HepG2 (cell line): Measurements from ENCODE around the gene PTPRC. TPM values are rescaled to one million over a fixed set of nuclear protein-coding genes. Genes with fewer than 3 reads are reported as not detected.

Experiments used
- ATAC-seq: fragments of 200-7000 bp; cut with Tn5 transposase; 3 replicates; pipeline ENCODE4 v1.9.1; 2020; ENCODE audit warnings: mild to moderate bottlenecking, moderate library complexity
- BruUV-seq: library from RNA; stranded (reverse); fragments of 400-500 nt; replicated peaks from 2 replicates; lab custom pipeline; 2021; lab: Mats Ljungman, UMichigan
- CTCF ChIA-PET: fragments of 300-600 bp; formaldehyde crosslinking; extraction: SDS; loops from one replicate; lab custom pipeline; 2021; ENCODE audit warnings: low total read pairs, inconsistent platforms, low intra/inter-chr PET ratio; lab: Yijun Ruan, JAX
- POLR2A ChIA-PET: fragments of 350-600 bp; sonication (Branson Sonifier 250); formaldehyde crosslinking; loops from one replicate; lab custom pipeline; 2020; ENCODE audit warnings: antibody characterized with exemption, inconsistent platforms; lab: Yijun Ruan, JAX
- DNase-seq: peaks from one replicate; pipeline ENCODE4 v3.0.0-alpha.2; 2015; ENCODE audit warnings: low spot score
- FAIRE-seq: peaks from 3 replicates; lab custom pipeline; 2011; peaks lifted over from hg19 to GRCh38; lab: Jason Lieb, UNC
- H2AFZ ChIP-seq: one replicate; pipeline ENCODE4 v1.6.1; 2011; ENCODE audit warnings: low read length, inconsistent platforms
- H3K27ac ChIP-seq: fragments of 300-600 bp; 3 replicates; pipeline ENCODE4 v1.8.0; 2011; ENCODE audit warnings: mixed run types, mild to moderate bottlenecking, mixed read lengths, low read length, inconsistent platforms; ENCODE audit not compliant: insufficient read depth; ENCODE audit errors: extremely low read length
- H3K27me3 ChIP-seq, 2 experiments: fragments of 200-600 bp in 1 of 2; 2 replicates in 1 of 2; 3 replicates in 1 of 2; pipeline versions ENCODE4 v1.6.0 to v1.8.0; 2011; ENCODE audit warnings: low read length in 2 of 2, mild to moderate bottlenecking in 2 of 2, moderate library complexity in 2 of 2, inconsistent platforms in 1 of 2; ENCODE audit not compliant: insufficient read depth in 2 of 2, control insufficient read depth in 1 of 2
- H3K36me3 ChIP-seq, 2 experiments: fragments of 200-600 bp in 1 of 2; replicated peaks in 1 of 2; 2 replicates in 1 of 2; 3 replicates in 1 of 2; pipeline versions ENCODE4 v1.5.1 to v1.8.0; 2011; ENCODE audit warnings: low read length in 2 of 2, inconsistent platforms in 1 of 2; ENCODE audit not compliant: insufficient read depth in 2 of 2, control insufficient read depth in 1 of 2
- H3K4me1 ChIP-seq: 2 replicates; pipeline ENCODE4 v1.5.1; 2012; ENCODE audit warnings: low read length, inconsistent platforms; ENCODE audit not compliant: insufficient read depth
- H3K4me2 ChIP-seq: 2 replicates; pipeline ENCODE4 v1.6.0; 2011; ENCODE audit warnings: low read depth, low read length, inconsistent platforms
- H3K4me3 ChIP-seq, 3 experiments: fragments of 200-600 bp in 1 of 3; sonication (generic), shearing (Covaris generic) in 1 of 3; replicated peaks in 1 of 3; 2 replicates each; pipeline ENCODE4 v1.5.1; 2011 to 2016; ENCODE audit warnings: low read length in 3 of 3, inconsistent platforms in 2 of 3, low read depth in 2 of 3, mild to moderate bottlenecking in 2 of 3, control low read depth in 1 of 3, mixed read lengths in 1 of 3; ENCODE audit not compliant: insufficient read depth in 1 of 3
- H3K79me2 ChIP-seq: one replicate; pipeline ENCODE4 v1.6.1; 2011; ENCODE audit warnings: low read length, inconsistent platforms; ENCODE audit not compliant: insufficient read depth
- H3K9ac ChIP-seq: 2 replicates; pipeline ENCODE4 v1.6.0; 2011; ENCODE audit warnings: mild to moderate bottlenecking, low read depth, low read length, inconsistent platforms; ENCODE audit not compliant: insufficient read depth
- H3K9me3 ChIP-seq: 2 replicates; pipeline ENCODE4 v1.5.1; 2012; ENCODE audit warnings: mild to moderate bottlenecking, low read length
- H4K20me1 ChIP-seq: 2 replicates; pipeline ENCODE4 v1.6.0; 2011; ENCODE audit warnings: inconsistent platforms, mild to moderate bottlenecking, low read length, moderate library complexity; ENCODE audit not compliant: insufficient read depth
- ARNT ChIP-seq: fragments of 450-650 bp; IDR thresholded peaks from 2 replicates; pipeline ENCODE4 v1.6.1; 2017
- HDAC2 ChIP-seq: sonication (generic); formaldehyde crosslinking; IDR thresholded peaks from 2 replicates; pipeline ENCODE4 v1.4.0; 2020; ENCODE audit warnings: missing genetic modification reagents
- ZNF274 ChIP-seq: sonication (generic); formaldehyde crosslinking; IDR thresholded peaks from 2 replicates; pipeline ENCODE4 v1.5.1; 2020; ENCODE audit warnings: mild to moderate bottlenecking, missing genetic modification reagents
- ZNF350 ChIP-seq: sonication (generic); formaldehyde crosslinking; IDR thresholded peaks from 2 replicates; pipeline ENCODE4 v1.4.0; 2020; ENCODE audit warnings: mild to moderate bottlenecking, low read depth, missing genetic modification reagents, borderline replicate concordance
- ZSCAN30 ChIP-seq: sonication (generic); formaldehyde crosslinking; IDR thresholded peaks from 2 replicates; pipeline ENCODE4 v1.5.0; 2020; ENCODE audit warnings: mild to moderate bottlenecking, missing genetic modification reagents
- WGBS: methylation state at CpG from one replicate; pipeline ENCODE4 v1.1.6; 2017; ENCODE audit warnings: low lambda C conversion rate; 5-methylcytosine and 5-hydroxymethylcytosine counted together
- in situ Hi-C: cut with HindIII; loops from 2 replicates; pipeline ENCODE4 v1.10.0; 2017; ENCODE audit warnings: low pct_unique_long_range_greater_than_20kb; ENCODE audit not compliant: extremely low pct_ligation_motif_present
- intact Hi-C: fragments of 100-400 bp; cut with micrococcal nuclease; formaldehyde crosslinking; loops from one replicate; pipeline ENCODE4 v1.10.0; 2022; ENCODE audit not compliant: unreplicated experiment
- polyA plus RNA-seq, 8 experiments: library from polyadenylated mRNA; depleted of rRNA in 3 of 8; stranded (reverse) in 7 of 8; unstranded in 1 of 8; fragments of >200 nt; fragmentation: Illumina TruSeq in 4 of 8; extraction: Trizol in 4 of 8; gene quantifications; 2 replicates each; pipeline versions ENCODE4 v1.2.1 to v1.2.3, GENCODE V29; 2011 to 2016; ENCODE audit warnings: low read depth in 4 of 8, missing spikeins in 1 of 8, mixed read lengths in 1 of 8; ENCODE audit not compliant: insufficient read depth in 1 of 8
- total RNA-seq, 5 experiments: library from RNA; depleted of rRNA; stranded (reverse); fragments of >200 nt; fragmentation: Illumina TruSeq; extraction: Trizol; gene quantifications; 2 replicates each; pipeline ENCODE4 v1.2.3, GENCODE V29; 2016; ENCODE audit warnings: low read depth in 1 of 5
- TF ChIP-seq, protein P1 (sequence below): sonication (generic); formaldehyde crosslinking; IDR thresholded peaks from 2 replicates; pipeline ENCODE4 v1.4.0; 2020; ENCODE audit warnings: missing genetic modification reagents, borderline replicate concordance
- TF ChIP-seq, protein P2 (sequence below): fragments of 450-650 bp; IDR thresholded peaks from 2 replicates; pipeline ENCODE4 v1.6.1; 2016
- TF ChIP-seq, protein P3 (sequence below), 2 experiments: IDR thresholded peaks; 2 replicates each; pipeline ENCODE4 v1.6.1; 2011 to 2012; ENCODE audit warnings: low read length in 2 of 2, borderline replicate concordance in 1 of 2, low read depth in 1 of 2, mild to moderate bottlenecking in 1 of 2, moderate library complexity in 1 of 2

Gene PTPRC
- total and polyA plus RNA-seq, 2 of the 13 experiments (the other 11 are each of a cell fraction or from before 2014, with no cell fraction given): not detected

DNA sequence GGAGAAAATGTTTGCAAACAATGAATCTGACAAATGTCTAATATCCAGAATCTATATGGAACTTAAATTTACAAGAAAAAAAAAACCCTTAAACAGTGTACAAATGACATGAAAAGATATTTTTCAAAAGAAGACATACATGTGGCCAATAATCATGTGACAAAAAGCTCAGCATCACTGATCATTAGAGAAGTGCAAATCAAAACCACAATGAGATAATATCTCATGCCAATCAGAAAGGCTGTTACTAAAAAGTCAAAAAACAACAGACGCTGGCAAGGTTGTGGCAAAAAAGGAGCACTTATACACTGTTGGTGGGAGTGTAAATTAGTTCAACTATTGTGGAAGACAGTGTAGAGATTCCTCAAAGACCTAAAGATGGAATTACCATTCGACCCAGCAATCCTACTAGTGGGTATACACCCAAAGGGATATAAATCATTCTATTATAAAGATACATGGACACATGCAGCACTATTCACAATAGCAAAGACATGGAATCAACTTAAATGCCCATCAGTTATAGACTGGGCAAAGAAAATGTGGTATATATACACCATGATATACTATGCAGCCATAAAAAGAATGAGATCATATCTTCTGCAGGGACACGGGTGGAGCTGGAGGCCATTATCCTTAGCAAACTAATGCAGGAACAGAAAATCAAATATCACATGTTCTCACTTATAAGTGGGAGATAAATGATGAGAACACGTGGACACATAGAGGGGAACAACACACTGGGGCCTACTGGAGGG, 123.2 kb downstream of the PTPRC start:
- no peak for DNase-seq
- intact Hi-C loops (no loop called here), in situ Hi-C loops (loop anchor here (25.0 kb wide), 1 partner anchor 350 kb away; no protein-coding TSS in a partner anchor)
- Histone ChIP-seq H3K9me3 (no peaks in the 10 kb centered on the region), H3K36me3 (no peaks in the 10 kb centered on the region), H3K79me2 (no peaks in the 10 kb centered on the region), H3K4me1 (no peaks in the 10 kb centered on the region), H3K4me2 (no peak overlapping the region), H3K27ac (no peak overlapping the region), H2AFZ (no peak overlapping the region), H3K4me3 (no peak overlapping the region), H3K27me3 (no peaks in the 10 kb centered on the region; a peak in 1 of 5 replicates), H3K9ac (no peak overlapping the region), H4K20me1 (no peaks in the 10 kb centered on the region)
- ChIA-PET POLR2A (no interaction called here), CTCF (no interaction called here)
- no peak for FAIRE-seq
- TF ChIP-seq, protein P1, sequence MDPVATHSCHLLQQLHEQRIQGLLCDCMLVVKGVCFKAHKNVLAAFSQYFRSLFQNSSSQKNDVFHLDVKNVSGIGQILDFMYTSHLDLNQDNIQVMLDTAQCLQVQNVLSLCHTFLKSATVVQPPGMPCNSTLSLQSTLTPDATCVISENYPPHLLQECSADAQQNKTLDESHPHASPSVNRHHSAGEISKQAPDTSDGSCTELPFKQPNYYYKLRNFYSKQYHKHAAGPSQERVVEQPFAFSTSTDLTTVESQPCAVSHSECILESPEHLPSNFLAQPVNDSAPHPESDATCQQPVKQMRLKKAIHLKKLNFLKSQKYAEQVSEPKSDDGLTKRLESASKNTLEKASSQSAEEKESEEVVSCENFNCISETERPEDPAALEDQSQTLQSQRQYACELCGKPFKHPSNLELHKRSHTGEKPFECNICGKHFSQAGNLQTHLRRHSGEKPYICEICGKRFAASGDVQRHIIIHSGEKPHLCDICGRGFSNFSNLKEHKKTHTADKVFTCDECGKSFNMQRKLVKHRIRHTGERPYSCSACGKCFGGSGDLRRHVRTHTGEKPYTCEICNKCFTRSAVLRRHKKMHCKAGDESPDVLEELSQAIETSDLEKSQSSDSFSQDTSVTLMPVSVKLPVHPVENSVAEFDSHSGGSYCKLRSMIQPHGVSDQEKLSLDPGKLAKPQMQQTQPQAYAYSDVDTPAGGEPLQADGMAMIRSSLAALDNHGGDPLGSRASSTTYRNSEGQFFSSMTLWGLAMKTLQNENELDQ (CRISPR knock-in tag): no peak
- TF ChIP-seq, protein P2, sequence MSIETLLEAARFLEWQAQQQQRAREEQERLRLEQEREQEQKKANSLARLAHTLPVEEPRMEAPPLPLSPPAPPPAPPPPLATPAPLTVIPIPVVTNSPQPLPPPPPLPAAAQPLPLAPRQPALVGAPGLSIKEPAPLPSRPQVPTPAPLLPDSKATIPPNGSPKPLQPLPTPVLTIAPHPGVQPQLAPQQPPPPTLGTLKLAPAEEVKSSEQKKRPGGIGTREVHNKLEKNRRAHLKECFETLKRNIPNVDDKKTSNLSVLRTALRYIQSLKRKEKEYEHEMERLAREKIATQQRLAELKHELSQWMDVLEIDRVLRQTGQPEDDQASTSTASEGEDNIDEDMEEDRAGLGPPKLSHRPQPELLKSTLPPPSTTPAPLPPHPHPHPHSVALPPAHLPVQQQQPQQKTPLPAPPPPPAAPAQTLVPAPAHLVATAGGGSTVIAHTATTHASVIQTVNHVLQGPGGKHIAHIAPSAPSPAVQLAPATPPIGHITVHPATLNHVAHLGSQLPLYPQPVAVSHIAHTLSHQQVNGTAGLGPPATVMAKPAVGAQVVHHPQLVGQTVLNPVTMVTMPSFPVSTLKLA: 0 out of 2 replicates have a peak, but pooled peaks have one; percentile 26
- TF ChIP-seq ZNF274 (CRISPR knock-in tag) (no peak), ZNF350 (CRISPR knock-in tag) (no peak), ARNT (no peak), ZSCAN30 (CRISPR knock-in tag) (no peak), HDAC2 (CRISPR knock-in tag) (no peak)
- TF ChIP-seq, protein P3, sequence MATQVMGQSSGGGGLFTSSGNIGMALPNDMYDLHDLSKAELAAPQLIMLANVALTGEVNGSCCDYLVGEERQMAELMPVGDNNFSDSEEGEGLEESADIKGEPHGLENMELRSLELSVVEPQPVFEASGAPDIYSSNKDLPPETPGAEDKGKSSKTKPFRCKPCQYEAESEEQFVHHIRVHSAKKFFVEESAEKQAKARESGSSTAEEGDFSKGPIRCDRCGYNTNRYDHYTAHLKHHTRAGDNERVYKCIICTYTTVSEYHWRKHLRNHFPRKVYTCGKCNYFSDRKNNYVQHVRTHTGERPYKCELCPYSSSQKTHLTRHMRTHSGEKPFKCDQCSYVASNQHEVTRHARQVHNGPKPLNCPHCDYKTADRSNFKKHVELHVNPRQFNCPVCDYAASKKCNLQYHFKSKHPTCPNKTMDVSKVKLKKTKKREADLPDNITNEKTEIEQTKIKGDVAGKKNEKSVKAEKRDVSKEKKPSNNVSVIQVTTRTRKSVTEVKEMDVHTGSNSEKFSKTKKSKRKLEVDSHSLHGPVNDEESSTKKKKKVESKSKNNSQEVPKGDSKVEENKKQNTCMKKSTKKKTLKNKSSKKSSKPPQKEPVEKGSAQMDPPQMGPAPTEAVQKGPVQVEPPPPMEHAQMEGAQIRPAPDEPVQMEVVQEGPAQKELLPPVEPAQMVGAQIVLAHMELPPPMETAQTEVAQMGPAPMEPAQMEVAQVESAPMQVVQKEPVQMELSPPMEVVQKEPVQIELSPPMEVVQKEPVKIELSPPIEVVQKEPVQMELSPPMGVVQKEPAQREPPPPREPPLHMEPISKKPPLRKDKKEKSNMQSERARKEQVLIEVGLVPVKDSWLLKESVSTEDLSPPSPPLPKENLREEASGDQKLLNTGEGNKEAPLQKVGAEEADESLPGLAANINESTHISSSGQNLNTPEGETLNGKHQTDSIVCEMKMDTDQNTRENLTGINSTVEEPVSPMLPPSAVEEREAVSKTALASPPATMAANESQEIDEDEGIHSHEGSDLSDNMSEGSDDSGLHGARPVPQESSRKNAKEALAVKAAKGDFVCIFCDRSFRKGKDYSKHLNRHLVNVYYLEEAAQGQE (IDR thresholded peaks at IDR 0.05; ENCODE audit: borderline replicate concordance in 1 of 2, low read depth in 1 of 2, low read length in 2 of 2): no peak
- no TSS peak for BruUV-seq
- WGBS: under 1% methylated on average over 4 of the region's 4 CpGs
- ATAC-seq: no peak
